GM12878 (cell line): ENCODE results near the gene GTPBP1. TPM values are rescaled to one million over a fixed set of nuclear protein-coding genes. Genes with fewer than 3 reads are reported as not detected.
A peak's percentile ranks its signal among the peaks of the same experiment; 100 is the strongest.

Source experiments
- ASH2L ChIP-seq: fragments of 300-600, 200-600 bp; sonication (generic); IDR thresholded peaks from 2 replicates; pipeline ENCODE4 v1.6.1; 2017; ENCODE audit warnings: low read depth, mild to moderate bottlenecking, borderline replicate concordance
- BACH1 ChIP-seq: fragments of 450-650 bp; IDR thresholded peaks from 2 replicates; pipeline ENCODE4 v1.6.1; 2017; ENCODE audit warnings: mild to moderate bottlenecking, borderline replicate concordance
- JUND ChIP-seq: IDR thresholded peaks from 2 replicates; pipeline ENCODE4 v1.6.1; 2012; ENCODE audit warnings: low read depth, mild to moderate bottlenecking, low read length, improper control_type of control experiment, moderate library complexity
- KAT2A ChIP-seq: conservative IDR thresholded peaks from 2 replicates; pipeline ENCODE4 v1.6.1; 2011; ENCODE audit warnings: low read depth, low read length; ENCODE audit not compliant: control insufficient read depth
- MYB ChIP-seq: fragments of 150-350 bp; IDR thresholded peaks from 2 replicates; pipeline ENCODE4 v1.6.1; 2014; ENCODE audit warnings: mild to moderate bottlenecking, low read depth, low read length, borderline replicate concordance
- NFYA ChIP-seq: IDR thresholded peaks from 2 replicates; pipeline ENCODE4 v1.6.1; 2011; ENCODE audit warnings: low read depth, mild to moderate bottlenecking, low read length, improper control_type of control experiment, borderline replicate concordance
- NR2C1 ChIP-seq: fragments of 450-650 bp; IDR thresholded peaks from 2 replicates; pipeline ENCODE4 v1.6.1; 2017; ENCODE audit warnings: antibody characterized with exemption, mild to moderate bottlenecking, moderate library complexity
- ZNF687 ChIP-seq: fragments of 450-650 bp; IDR thresholded peaks from 2 replicates; pipeline ENCODE4 v1.6.1; 2017; ENCODE audit warnings: mild to moderate bottlenecking, moderate library complexity
- polyA plus RNA-seq, 11 experiments: library from polyadenylated mRNA; depleted of rRNA in 4 of 11; unstranded in 6 of 11; stranded (reverse) in 5 of 11; fragments of >200 nt; fragmentation: Nextera tagmentation in 4 of 11; fragmentation: Illumina TruSeq in 1 of 11; extraction: Ambion mirVana in 4 of 11; extraction: Trizol in 1 of 11; gene quantifications; 1 replicate in 1 of 11; 2 replicates in 10 of 11; pipeline versions ENCODE4 v1.2.1 to v1.2.3, GENCODE V29; 2011 to 2016; ENCODE audit warnings: inconsistent platforms in 2 of 11, missing spikeins in 2 of 11, low read depth in 1 of 11
- total RNA-seq, 4 experiments: library from RNA; depleted of rRNA in 3 of 4; stranded (reverse); fragments of >200 nt in 3 of 4; fragmentation: Illumina TruSeq in 1 of 4; extraction: Trizol in 1 of 4; gene quantifications; 2 replicates each; pipeline versions ENCODE4 v1.2.1 to v1.2.3, GENCODE V29; 2013 to 2021
- TF ChIP-seq, protein P1 (sequence below): IDR thresholded peaks from 2 replicates; pipeline ENCODE4 v1.6.1; 2011; ENCODE audit warnings: mild to moderate bottlenecking, low read depth, low read length, moderate library complexity; ENCODE audit not compliant: insufficient replicate concordance

Gene GTPBP1
- total and polyA plus RNA-seq, 10 of the 15 experiments (the other 5 are each of a cell fraction or from before 2014, with no cell fraction given) = 0.89 to 63.1 (median 34.2) TPM

DNA sequence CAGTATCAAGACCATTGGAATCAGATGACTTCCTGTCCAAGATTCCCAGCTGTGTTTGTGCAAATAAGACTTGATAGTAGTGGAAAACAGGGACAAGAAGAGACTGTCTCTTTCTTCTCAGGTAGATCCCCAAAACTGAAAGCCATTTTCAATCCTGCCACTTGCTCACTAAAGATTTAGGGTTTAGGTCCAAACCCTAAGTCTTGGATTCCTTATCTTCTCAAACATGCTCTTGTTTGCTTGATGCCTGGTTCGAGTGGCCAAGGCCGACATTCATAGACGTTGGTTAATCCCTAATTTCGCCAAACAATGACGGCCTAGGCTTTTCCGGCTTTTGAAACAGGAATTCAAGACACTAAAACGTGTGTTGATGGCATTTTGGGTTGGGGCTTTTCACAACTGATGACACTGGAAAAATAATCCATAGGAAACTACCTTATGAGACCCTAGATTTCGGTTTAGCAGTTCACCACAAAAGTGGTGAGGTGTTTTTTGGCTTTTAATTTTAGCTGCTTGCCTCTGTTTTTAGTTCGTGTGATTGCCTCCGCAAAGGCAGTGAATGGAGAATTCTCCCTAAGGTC, 1.0 kb upstream of the GTPBP1 start (continued):
- TF ChIP-seq ZNF687 = peak; percentile 72; the same call in 1 of the 2 replicates
- TF ChIP-seq NFYA = no peak
- TF ChIP-seq, protein P1, sequence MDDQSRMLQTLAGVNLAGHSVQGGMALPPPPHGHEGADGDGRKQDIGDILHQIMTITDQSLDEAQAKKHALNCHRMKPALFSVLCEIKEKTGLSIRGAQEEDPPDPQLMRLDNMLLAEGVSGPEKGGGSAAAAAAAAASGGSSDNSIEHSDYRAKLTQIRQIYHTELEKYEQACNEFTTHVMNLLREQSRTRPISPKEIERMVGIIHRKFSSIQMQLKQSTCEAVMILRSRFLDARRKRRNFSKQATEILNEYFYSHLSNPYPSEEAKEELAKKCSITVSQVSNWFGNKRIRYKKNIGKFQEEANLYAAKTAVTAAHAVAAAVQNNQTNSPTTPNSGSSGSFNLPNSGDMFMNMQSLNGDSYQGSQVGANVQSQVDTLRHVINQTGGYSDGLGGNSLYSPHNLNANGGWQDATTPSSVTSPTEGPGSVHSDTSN = no peak
- no peak for TF ChIP-seq BACH1
- no peak for TF ChIP-seq KAT2A
- no peak for TF ChIP-seq NR2C1
- TF ChIP-seq MYB = no peak
- TF ChIP-seq JUND = no peak
- TF ChIP-seq ASH2L = no peak
